Neuronal stem cell (in vitro differentiated cells): ENCODE data around the gene ZNF276.
A peak's percentile ranks its signal among the peaks of the same experiment; 100 is the strongest.
"Not testable (repeated sequence)": the region's sequence is repeated elsewhere in the genome, so short reads cannot be mapped to it uniquely, and the experiment has no call there.

ENCODE experiments used
- DNase-seq: peaks from one replicate; pipeline ENCODE4 v3.0.0-alpha.2; 2013; ENCODE audit warnings: low spot score
- H2AFZ ChIP-seq: one replicate; pipeline ENCODE4 v1.6.1; 2013; ENCODE audit warnings: mild to moderate bottlenecking, low read length, inconsistent platforms
- H2AK5ac ChIP-seq: 2 replicates; pipeline ENCODE4 v1.6.1; 2013; ENCODE audit warnings: low read depth, mild to moderate bottlenecking, inconsistent platforms, low read length, moderate library complexity, mixed read lengths
- H2BK120ac ChIP-seq: 2 replicates; pipeline ENCODE4 v1.6.1; 2013; ENCODE audit warnings: low read depth, mild to moderate bottlenecking, inconsistent platforms, low read length, moderate library complexity, mixed read lengths
- H2BK12ac ChIP-seq: one replicate; pipeline ENCODE4 v1.6.1; 2013; ENCODE audit warnings: low read length, inconsistent platforms
- H2BK15ac ChIP-seq: 2 replicates; pipeline ENCODE4 v1.6.1; 2013; ENCODE audit warnings: mild to moderate bottlenecking, low read length, inconsistent platforms, mixed read lengths
- H2BK5ac ChIP-seq: one replicate; pipeline ENCODE4 v1.6.1; 2013; ENCODE audit warnings: inconsistent platforms, mild to moderate bottlenecking, low read length, moderate library complexity
- H3K14ac ChIP-seq: one replicate; pipeline ENCODE4 v1.6.1; 2013; ENCODE audit warnings: low read length, inconsistent platforms
- H3K18ac ChIP-seq: 2 replicates; pipeline ENCODE4 v1.6.1; 2013; ENCODE audit warnings: low read length, inconsistent platforms
- H3K23ac ChIP-seq: 2 replicates; pipeline ENCODE4 v1.6.1; 2013; ENCODE audit warnings: low read depth, mild to moderate bottlenecking, mixed read lengths, low read length, inconsistent platforms; ENCODE audit not compliant: poor library complexity
- H3K27ac ChIP-seq: replicated peaks from 3 replicates; pipeline ENCODE4 v1.5.1; 2013; ENCODE audit warnings: low read length, inconsistent platforms
- H3K27me3 ChIP-seq, 3 experiments: 2 replicates each; pipeline ENCODE4 v1.6.1; 2013; ENCODE audit warnings: low read length in 3 of 3, mild to moderate bottlenecking in 2 of 3, inconsistent platforms in 1 of 3, low read depth in 1 of 3, mixed read lengths in 1 of 3, moderate library complexity in 1 of 3; ENCODE audit not compliant: control insufficient read depth in 3 of 3, insufficient read depth in 3 of 3
- H3K36me3 ChIP-seq, 2 donors: replicated peaks in 1 of 2; 2 replicates each; pipeline ENCODE4 v1.6.1; 2013; ENCODE audit warnings: low read length in 2 of 2; ENCODE audit not compliant: control insufficient read depth in 2 of 2, insufficient read depth in 2 of 2
- H3K4ac ChIP-seq: 2 replicates; pipeline ENCODE4 v1.6.1; 2013; ENCODE audit warnings: inconsistent platforms, mild to moderate bottlenecking, low read length, moderate library complexity
- H3K4me1 ChIP-seq, 2 donors: 1 replicate in 1 of 2; 2 replicates in 1 of 2; pipeline ENCODE4 v1.6.1; 2013; ENCODE audit warnings: low read length in 2 of 2, low read depth in 1 of 2; ENCODE audit not compliant: control insufficient read depth in 2 of 2, insufficient read depth in 1 of 2
- H3K4me2 ChIP-seq: one replicate; pipeline ENCODE4 v1.6.1; 2013; ENCODE audit warnings: mild to moderate bottlenecking, low read length, inconsistent platforms; ENCODE audit not compliant: insufficient read depth, poor library complexity, severe bottlenecking
- H3K4me3 ChIP-seq, 2 donors: 2 replicates each; pipeline ENCODE4 v1.5.1; 2013; ENCODE audit warnings: low read length in 2 of 2, mild to moderate bottlenecking in 2 of 2, inconsistent platforms in 1 of 2, moderate library complexity in 1 of 2
- H3K79me1 ChIP-seq: one replicate; pipeline ENCODE4 v1.6.1; 2013; ENCODE audit warnings: low read depth, mild to moderate bottlenecking, inconsistent platforms, low read length, moderate library complexity
- H3K9ac ChIP-seq: one replicate; pipeline ENCODE4 v1.6.1; 2013; ENCODE audit warnings: mild to moderate bottlenecking, low read depth, low read length, inconsistent platforms; ENCODE audit not compliant: poor library complexity
- H3K9me3 ChIP-seq, 2 donors: replicated peaks in 1 of 2; 2 replicates each; pipeline versions ENCODE3 to v1.6.1; 2013; ENCODE audit warnings: low read length in 2 of 2, mild to moderate bottlenecking in 2 of 2, inconsistent platforms in 1 of 2, low read depth in 1 of 2, mixed read lengths in 1 of 2, moderate library complexity in 1 of 2; ENCODE audit not compliant: control insufficient read depth in 2 of 2, insufficient read depth in 1 of 2
- H4K8ac ChIP-seq: one replicate; pipeline ENCODE4 v1.6.1; 2013; ENCODE audit warnings: low read depth, mild to moderate bottlenecking, inconsistent platforms, low read length, moderate library complexity
- H4K91ac ChIP-seq: one replicate; pipeline ENCODE4 v1.6.1; 2013; ENCODE audit warnings: low read length, low read depth, mild to moderate bottlenecking, inconsistent platforms; ENCODE audit not compliant: poor library complexity
- WGBS, 2 donors: extraction: QIAGEN DNeasy Blood & Tissue Kit; methylation state at CpG; one replicate each; pipeline ENCODE4 v1.1.7; 2013; ENCODE audit warnings: missing lambda C conversion rate in 2 of 2, mixed read lengths in 1 of 2; ENCODE audit not compliant: insufficient read length in 2 of 2, insufficient replicate concordance in 1 of 2; ENCODE audit errors: extremely low coverage in 2 of 2; 5-methylcytosine and 5-hydroxymethylcytosine counted together

Gene ZNF276

DNA sequence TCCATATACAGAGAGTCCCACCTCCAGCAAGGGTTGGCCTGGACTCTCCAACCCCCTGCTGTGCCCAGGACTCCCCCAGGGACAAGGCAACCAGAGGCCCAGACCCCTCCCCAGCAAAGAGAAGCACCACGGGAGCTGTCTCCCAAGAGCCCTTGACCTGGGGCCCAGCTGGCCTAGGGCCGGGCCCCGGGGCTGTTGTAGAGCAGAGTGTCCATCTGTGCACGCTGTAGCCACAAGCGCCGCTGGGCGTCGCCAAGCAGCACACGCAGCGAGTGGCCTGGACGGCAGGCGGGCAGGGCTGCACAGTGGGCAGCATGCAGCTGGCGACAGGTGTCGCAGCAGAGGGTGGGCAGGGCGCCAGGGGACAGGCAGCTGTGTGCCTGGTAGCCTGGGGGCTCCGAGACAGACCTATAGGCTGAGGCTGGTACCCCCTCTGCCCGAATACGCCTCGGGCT lies 24.1 kb upstream of the ZNF276 start:
- no peak overlapping the region for H2BK12ac ChIP-seq
- no peak overlapping the region for H3K14ac ChIP-seq
- no peak overlapping the region for H3K9ac ChIP-seq
- no peak overlapping the region for H4K8ac ChIP-seq
- H2BK120ac ChIP-seq, result no peak overlapping the region
- no peak overlapping the region for H3K18ac ChIP-seq
- H3K27ac ChIP-seq, result no peak overlapping the region
- H3K27me3 ChIP-seq, result no peaks in the 10 kb centered on the region
- peaks cover 10 to 15% of the 10 kb centered on the region in 2 donors for H3K4me1 ChIP-seq
- no CpG with 5 or more reads among the region's 19 CpGs for WGBS, 2 donors
- no peak overlapping the region for H2BK15ac ChIP-seq
- H3K9me3 ChIP-seq, result no peaks in the 10 kb centered on the region
- H3K79me1 ChIP-seq, result peaks cover 7% of the 10 kb centered on the region
- no peak overlapping the region for H4K91ac ChIP-seq
- peak overlapping the region; percentile 61 for H3K23ac ChIP-seq
- peak overlapping the region; percentile 7 for H2BK5ac ChIP-seq
- H3K36me3 ChIP-seq, result peaks cover 31 to 66% of the 10 kb centered on the region in 2 donors
- no peak for DNase-seq
- H2AK5ac ChIP-seq, result peak overlapping the region; percentile 43
- H3K4ac ChIP-seq, result no peak overlapping the region
- no peak overlapping the region for H2AFZ ChIP-seq
- H3K4me3 ChIP-seq, result no peak overlapping the region
- H3K4me2 ChIP-seq, result no peak overlapping the region

DNA sequence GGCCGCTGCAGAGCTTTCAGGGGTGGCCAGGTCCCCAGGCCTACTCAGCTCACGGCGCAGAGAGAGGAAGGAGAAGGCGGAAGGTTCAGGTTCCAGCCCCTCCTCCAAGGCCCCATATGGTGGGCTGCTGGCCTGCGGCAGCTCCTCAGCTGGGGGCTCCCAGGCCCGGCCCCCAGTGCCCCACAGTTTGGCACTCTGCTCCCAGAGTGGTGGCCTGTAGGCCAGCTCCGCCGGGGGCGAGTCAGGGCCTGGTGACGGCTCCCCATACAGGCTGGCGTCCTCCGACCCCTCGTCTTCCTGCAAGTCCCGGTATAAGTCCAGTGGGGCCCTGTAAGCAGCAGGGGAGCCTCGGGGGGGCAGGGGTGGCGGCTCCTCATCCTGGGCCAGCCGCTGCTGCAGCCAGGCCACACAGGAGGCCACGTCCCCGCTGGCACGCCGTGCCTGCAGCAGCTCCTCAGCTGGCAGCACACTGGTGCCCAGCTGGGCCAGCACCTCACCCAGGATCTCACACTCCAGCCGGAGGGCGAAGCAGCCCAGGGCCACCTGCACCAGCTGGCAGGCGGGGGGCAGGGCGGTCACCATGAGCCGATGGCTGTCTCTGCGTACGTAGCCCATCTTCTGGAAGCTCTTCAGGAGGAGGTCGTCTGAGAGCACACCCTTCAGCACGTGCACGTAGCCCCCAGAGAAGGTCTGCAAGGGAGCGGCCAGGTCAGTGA lies 23.6 kb upstream of the ZNF276 start:
- H3K18ac ChIP-seq, result peak overlapping the region; percentile 28
- H2BK5ac ChIP-seq, result no peak overlapping the region
- H2BK120ac ChIP-seq, result no peak overlapping the region
- no peak overlapping the region for H3K4me2 ChIP-seq
- H3K23ac ChIP-seq, result peak overlapping the region; percentile 43
- no peak overlapping the region for H3K4me3 ChIP-seq
- H3K27me3 ChIP-seq, result no peaks in the 10 kb centered on the region
- H3K4ac ChIP-seq, result no peak overlapping the region
- no peak overlapping the region for H3K27ac ChIP-seq
- H3K79me1 ChIP-seq, result peaks cover 7% of the 10 kb centered on the region
- no peak overlapping the region for H2AFZ ChIP-seq
- no peak overlapping the region for H4K91ac ChIP-seq
- H3K36me3 ChIP-seq, result peaks cover 27 to 61% of the 10 kb centered on the region in 2 donors
- H3K4me1 ChIP-seq, result peaks cover 11 to 15% of the 10 kb centered on the region in 2 donors
- no peaks in the 10 kb centered on the region for H3K9me3 ChIP-seq
- no peak overlapping the region for H2BK15ac ChIP-seq
- H2AK5ac ChIP-seq, result peak overlapping the region; percentile 43
- H2BK12ac ChIP-seq, result no peak overlapping the region
- H4K8ac ChIP-seq, result no peak overlapping the region
- H3K14ac ChIP-seq, result no peak overlapping the region
- H3K9ac ChIP-seq, result peak overlapping the region; percentile 60
- WGBS, 2 donors, result no CpG with 5 or more reads among the region's 32 CpGs
- DNase-seq, result no peak

DNA sequence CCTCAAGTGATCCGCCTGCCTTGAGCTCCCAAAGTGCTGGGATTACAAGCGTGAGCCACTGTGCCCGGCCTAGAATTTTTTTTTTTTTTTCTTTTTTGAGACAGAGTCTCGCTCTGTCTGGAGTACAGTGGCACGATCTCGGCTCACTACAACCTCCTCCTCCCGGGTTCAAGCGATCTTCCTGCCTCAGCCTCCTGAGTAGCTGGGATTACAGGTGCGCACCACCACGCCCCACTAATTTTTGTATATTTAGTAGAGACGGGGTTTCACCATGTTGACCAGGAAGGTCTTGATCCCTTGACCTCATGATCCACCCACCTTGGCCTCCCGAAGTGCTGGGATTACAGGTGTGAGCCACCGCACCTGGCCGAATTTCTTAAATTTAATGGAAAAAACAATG lies 22.6 kb upstream of the ZNF276 start:
- H3K4me3 ChIP-seq, H4K8ac ChIP-seq, H2AK5ac ChIP-seq, DNase-seq, H2AFZ ChIP-seq, H2BK120ac ChIP-seq, H3K27me3 ChIP-seq, H3K9me3 ChIP-seq, H3K14ac ChIP-seq, H3K23ac ChIP-seq, H3K79me1 ChIP-seq, H2BK15ac ChIP-seq, H3K9ac ChIP-seq, H3K27ac ChIP-seq, H3K4ac ChIP-seq, H2BK5ac ChIP-seq, H3K18ac ChIP-seq, H4K91ac ChIP-seq, H2BK12ac ChIP-seq, H3K4me2 ChIP-seq: not testable (repeated sequence)
- no CpG with 5 or more reads among the region's 14 CpGs for WGBS, 2 donors
- Histone ChIP-seq H3K4me1 (peaks cover 11 to 15% of the 10 kb centered on the region in 2 donors), H3K36me3 (peaks cover 19 to 53% of the 10 kb centered on the region in 2 donors)

DNA sequence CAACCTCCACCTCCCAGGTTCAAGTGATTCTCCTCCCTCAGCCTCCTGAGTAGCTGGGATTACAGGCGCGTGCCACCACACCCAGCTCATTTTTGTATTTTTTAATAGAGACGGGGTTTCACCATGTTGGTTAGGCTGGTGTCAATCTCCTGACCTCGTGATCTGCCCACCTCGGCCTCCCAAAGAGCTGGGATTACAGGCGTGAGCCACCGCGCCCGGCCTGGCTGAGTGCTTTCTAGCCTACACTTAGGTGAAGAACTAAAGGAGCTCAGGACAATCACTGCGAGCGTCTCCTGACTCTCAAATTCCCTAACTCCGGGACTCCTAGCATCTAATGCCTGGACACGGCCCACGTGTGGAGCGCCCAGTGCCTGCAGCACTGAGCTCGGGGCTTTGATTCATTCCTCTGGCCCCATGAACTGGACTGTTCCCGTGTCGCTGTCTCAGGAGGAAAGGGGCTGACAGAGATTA lies 21.7 kb upstream of the ZNF276 start:
- peak overlapping the region; percentile 20 to 70 for H3K4me3 ChIP-seq
- H2AK5ac ChIP-seq, H3K27me3 ChIP-seq, H4K8ac ChIP-seq, H3K14ac ChIP-seq, H3K9me3 ChIP-seq, H4K91ac ChIP-seq, H2BK15ac ChIP-seq, H2BK120ac ChIP-seq, DNase-seq, H2BK12ac ChIP-seq, H3K4ac ChIP-seq, H3K79me1 ChIP-seq: not testable (repeated sequence)
- H3K18ac ChIP-seq, result peak overlapping the region; percentile 4
- peaks cover 11 to 15% of the 10 kb centered on the region in 2 donors for H3K4me1 ChIP-seq
- WGBS, 2 donors, result no CpG with 5 or more reads among the region's 18 CpGs
- peak overlapping the region; percentile 66 for H3K27ac ChIP-seq
- H3K4me2 ChIP-seq, result peak overlapping the region; percentile 41
- H2BK5ac ChIP-seq, result peak overlapping the region; percentile 16
- H3K9ac ChIP-seq, result peak overlapping the region; percentile 17
- peaks cover 11 to 44% of the 10 kb centered on the region in 2 donors for H3K36me3 ChIP-seq
- peak overlapping the region; percentile 98 for H2AFZ ChIP-seq
- peak overlapping the region; percentile 8 for H3K23ac ChIP-seq
